Glutamatergic neuron (in vitro differentiated cells): ENCODE results near the gene IKZF4. TPM values are rescaled to one million over a fixed set of nuclear protein-coding genes. Genes with fewer than 3 reads are reported as not detected.
"Not testable (repeated sequence)": the region's sequence is repeated elsewhere in the genome, so short reads cannot be mapped to it uniquely, and the experiment has no call there.

Experiments used
- DNase-seq: peaks from one replicate; pipeline ENCODE4 v3.0.0; 2022
- H3K27ac Mint-ChIP-seq: one replicate; pipeline ENCODE4 v1.8.0; 2020; ENCODE audit warnings: mild to moderate bottlenecking, mixed read lengths, inconsistent platforms; ENCODE audit not compliant: unreplicated experiment
- H3K27me3 Mint-ChIP-seq: one replicate; pipeline ENCODE4 v1.8.0; 2020; ENCODE audit warnings: mild to moderate bottlenecking, moderate library complexity, mixed read lengths, inconsistent platforms; ENCODE audit not compliant: unreplicated experiment
- H3K36me3 Mint-ChIP-seq: one replicate; pipeline ENCODE4 v1.8.0; 2020; ENCODE audit warnings: mild to moderate bottlenecking, mixed read lengths, inconsistent platforms; ENCODE audit not compliant: unreplicated experiment
- H3K4me1 Mint-ChIP-seq: one replicate; pipeline ENCODE4 v1.8.0; 2020; ENCODE audit warnings: mild to moderate bottlenecking, low read depth, mixed read lengths, inconsistent platforms; ENCODE audit not compliant: unreplicated experiment
- H3K4me3 Mint-ChIP-seq: one replicate; pipeline ENCODE4 v1.8.0; 2020; ENCODE audit warnings: mild to moderate bottlenecking, mixed read lengths, inconsistent platforms; ENCODE audit not compliant: unreplicated experiment
- H3K9me3 Mint-ChIP-seq: one replicate; pipeline ENCODE4 v1.8.0; 2020; ENCODE audit warnings: mild to moderate bottlenecking, moderate library complexity, mixed read lengths, inconsistent platforms; ENCODE audit not compliant: unreplicated experiment
- CTCF ChIP-seq: fragments of 200-600 bp; sonication (generic); IDR thresholded peaks from one replicate; pipeline ENCODE4 v1.5.0; 2021; ENCODE audit not compliant: partially characterized antibody, unreplicated experiment
- total RNA-seq: library from RNA; stranded (reverse); fragmentation: NEBNext Ultra II Directional; extraction: Animal tissue kit (Norgen Biotek cat#: 25700); gene quantifications from one replicate; pipeline ENCODE4 v1.2.1, GENCODE V29; 2021; ENCODE audit not compliant: unreplicated experiment

The IKZF4 gene
- total RNA-seq, 1 donor from 2014 or later: 24.1 TPM

DNA sequence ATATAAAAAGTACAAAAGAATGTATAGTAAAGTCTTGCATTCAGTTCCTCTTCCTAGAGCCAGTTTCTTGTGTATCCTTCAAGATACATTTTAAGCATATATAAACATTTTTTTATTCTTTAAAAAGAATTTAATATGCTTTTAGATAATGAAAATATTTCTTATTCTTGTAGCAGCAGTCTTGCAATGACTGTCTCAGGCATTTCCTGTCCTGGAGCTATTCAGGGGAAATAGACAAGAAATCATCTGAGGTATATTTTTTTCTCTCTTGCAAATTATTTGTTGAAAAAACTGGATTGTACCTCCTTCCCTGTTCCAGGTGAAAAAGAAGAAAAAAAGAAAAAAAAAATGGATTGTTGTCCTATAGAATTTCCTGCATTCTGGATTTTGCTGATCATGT, 42.2 kb downstream of the IKZF4 start:
- H3K4me3 Mint-ChIP-seq: no peak overlapping the region
- H3K36me3 Mint-ChIP-seq: peaks cover 4% of the 10 kb centered on the region
- H3K27ac Mint-ChIP-seq: no peak overlapping the region
- no peak for DNase-seq
- no peaks in the 10 kb centered on the region for H3K4me1 Mint-ChIP-seq
- H3K9me3 Mint-ChIP-seq: no peaks in the 10 kb centered on the region
- peaks cover 3% of the 10 kb centered on the region for H3K27me3 Mint-ChIP-seq
- TF ChIP-seq CTCF: no peak

DNA sequence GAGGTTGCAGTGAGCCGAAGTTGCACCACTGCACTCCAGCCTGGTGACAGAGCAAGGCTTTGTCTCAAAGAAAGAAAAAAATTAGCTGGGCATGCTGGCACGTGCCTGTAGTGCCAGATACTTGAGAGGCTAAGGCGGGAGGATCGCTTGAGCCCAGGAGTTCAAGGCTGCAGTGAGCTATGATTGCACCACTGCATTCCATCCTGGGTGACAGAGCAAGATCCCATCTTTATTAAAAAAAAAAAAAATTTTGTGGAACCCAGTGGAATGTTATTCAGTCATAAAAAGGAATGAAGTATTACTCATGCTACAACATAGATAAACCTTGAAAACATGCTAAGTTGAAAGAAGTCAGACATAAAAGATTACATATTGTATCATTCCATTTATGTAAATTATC, 50.8 kb downstream of the IKZF4 start:
- DNase-seq: no peak
- H3K27ac Mint-ChIP-seq: no peak overlapping the region
- H3K36me3 Mint-ChIP-seq: no peaks in the 10 kb centered on the region
- no peaks in the 10 kb centered on the region for H3K4me1 Mint-ChIP-seq
- H3K4me3 Mint-ChIP-seq: no peak overlapping the region
- peaks cover under 1% of the 10 kb centered on the region for H3K9me3 Mint-ChIP-seq
- H3K27me3 Mint-ChIP-seq: peaks cover 4% of the 10 kb centered on the region
- TF ChIP-seq CTCF: no peak

DNA sequence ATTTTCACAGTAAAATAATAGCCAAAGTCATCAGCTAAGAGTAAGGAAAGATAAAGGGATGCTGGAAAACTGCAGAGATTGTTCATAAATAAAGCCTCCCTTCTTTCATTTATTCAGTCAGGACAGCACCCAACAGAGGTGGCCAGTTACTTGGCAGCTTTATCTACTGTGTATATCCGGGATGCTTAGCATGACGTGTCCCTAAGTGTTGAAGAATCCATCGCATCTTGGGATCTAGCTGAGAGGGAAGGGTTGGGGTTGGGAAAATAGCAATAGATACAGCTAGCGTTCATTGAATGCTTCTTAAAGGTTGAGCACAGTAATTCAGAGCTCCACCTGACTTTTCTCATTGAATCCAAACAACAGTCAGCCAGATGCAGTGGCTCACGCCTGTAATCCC, 53.6 kb downstream of the IKZF4 start:
- Mint-ChIP-seq H3K27me3 (peaks cover 6% of the 10 kb centered on the region), H3K27ac (peak overlapping the region; percentile 28), H3K36me3 (no peaks in the 10 kb centered on the region), H3K4me3 (no peak overlapping the region), H3K9me3 (peaks cover 5% of the 10 kb centered on the region), H3K4me1 (no peaks in the 10 kb centered on the region)
- DNase-seq: no peak
- TF ChIP-seq CTCF: no peak

DNA sequence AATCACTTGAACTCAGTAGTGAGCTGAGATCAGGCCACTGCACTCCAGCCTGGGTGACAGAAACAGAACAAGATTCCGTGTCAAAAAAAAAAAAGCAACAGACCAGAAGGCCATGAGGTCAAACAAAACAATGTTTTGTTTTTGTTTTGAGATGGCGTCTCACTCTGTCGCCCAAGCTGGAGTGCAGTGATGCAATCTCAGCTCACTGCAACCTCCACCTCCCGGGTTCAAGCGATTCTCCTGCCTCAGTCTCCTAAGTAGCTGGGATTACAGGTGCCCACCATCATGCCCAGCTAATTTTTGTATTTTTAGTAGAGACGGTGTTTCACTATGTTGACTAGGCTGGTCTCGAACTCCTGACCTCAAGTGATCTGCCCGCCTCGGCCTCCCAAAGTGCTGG, 57.1 kb downstream of the IKZF4 start:
- not testable (repeated sequence) for H3K27me3 Mint-ChIP-seq, DNase-seq, H3K9me3 Mint-ChIP-seq, H3K36me3 Mint-ChIP-seq, H3K27ac Mint-ChIP-seq, H3K4me1 Mint-ChIP-seq, H3K4me3 Mint-ChIP-seq

DNA sequence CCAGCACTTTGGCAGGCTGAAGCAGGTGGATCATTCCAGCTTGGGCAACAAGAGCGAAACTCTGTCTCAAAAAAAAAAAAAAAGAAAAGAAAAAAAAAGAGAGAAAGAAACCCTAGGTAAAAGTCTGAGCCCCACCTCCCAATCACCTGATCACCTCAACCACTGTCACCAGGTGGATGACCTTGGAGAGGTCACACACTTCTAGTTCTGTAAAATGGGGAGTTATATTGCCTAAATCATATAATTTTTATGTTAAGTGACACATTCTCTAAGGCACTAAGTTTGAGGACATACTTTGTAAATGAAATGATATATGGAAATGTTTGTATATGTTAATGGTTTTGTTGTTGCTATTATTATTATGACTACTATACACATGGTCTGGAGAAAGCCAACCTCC, 57.6 kb downstream of the IKZF4 start:
- H3K9me3 Mint-ChIP-seq: peaks cover 7% of the 10 kb centered on the region
- no peak overlapping the region for H3K27ac Mint-ChIP-seq
- H3K4me3 Mint-ChIP-seq: peak overlapping the region; percentile 80
- no peak for DNase-seq
- H3K36me3 Mint-ChIP-seq: no peaks in the 10 kb centered on the region
- no peak for TF ChIP-seq CTCF
- no peaks in the 10 kb centered on the region for H3K4me1 Mint-ChIP-seq
- H3K27me3 Mint-ChIP-seq: peaks cover 6% of the 10 kb centered on the region
